Left lobe of liver (tissue), 2 donors: ENCODE results near the gene C12orf60. TPM values are rescaled to one million over a fixed set of nuclear protein-coding genes. Genes with fewer than 3 reads are reported as not detected.

Experiments
- ATAC-seq: fragments of 200-7000 bp; cut with Tn5 transposase; one replicate; pipeline ENCODE4 v1.9.1; 2020; ENCODE audit warnings: mild to moderate bottlenecking, moderate library complexity
- DNase-seq: peaks from one replicate; pipeline ENCODE4 v3.0.0-alpha.2; 2020; ENCODE audit warnings: low spot score
- total RNA-seq: library from RNA; stranded (reverse); gene quantifications from one replicate; pipeline ENCODE4 v1.2.1, GENCODE V29; 2021
- donor health status: DM: no; HTN: no; CAD: no; lungs with moderate emphysema.
- donor health status: DM: no; HTN: yes; CAD: no.

The C12orf60 gene
- total RNA-seq, 1 donor from 2014 or later: 0.33 TPM

GRCh38 chr12:14776236-14776961 lies 27.1 kb upstream of the C12orf60 start:
- DNase-seq: no peak
- no peak for ATAC-seq

- ATAC-seq: no peak
- DNase-seq: no peak
Observed at GRCh38 chr12:14777271-14777670, 26.2 kb upstream of the C12orf60 start.

GRCh38 chr12:14779834-14780233 lies 23.6 kb upstream of the C12orf60 start:
- DNase-seq: no peak

GRCh38 chr12:14780859-14781258 lies 22.6 kb upstream of the C12orf60 start:
- ATAC-seq: no peak
- no peak for DNase-seq

More at GRCh38 chr12:14779834-14780233, 23.6 kb upstream of the C12orf60 start:
- no peak for ATAC-seq

GRCh38 chr12:14781563-14781962 lies 21.9 kb upstream of the C12orf60 start:
- ATAC-seq (no peak), DNase-seq (no peak)

GRCh38 chr12:14782756-14783155 lies 20.7 kb upstream of the C12orf60 start:
- ATAC-seq: no peak

GRCh38 chr12:14784471-14784870 lies 19.0 kb upstream of the C12orf60 start:
- ATAC-seq: no peak

More at GRCh38 chr12:14782756-14783155, 20.7 kb upstream of the C12orf60 start:
- no peak for DNase-seq

GRCh38 chr12:14785568-14785967 lies 17.9 kb upstream of the C12orf60 start:
- ATAC-seq (no peak), DNase-seq (no peak)

More at GRCh38 chr12:14784471-14784870, 19.0 kb upstream of the C12orf60 start:
- no peak for DNase-seq

GRCh38 chr12:14795028-14795448 lies 8.4 kb upstream of the C12orf60 start:
- DNase-seq (no peak), ATAC-seq (no peak)

- ATAC-seq (no peak), DNase-seq (no peak)
Observed at GRCh38 chr12:14802247-14802646, 1.2 kb upstream of the C12orf60 start.

- DNase-seq: no peak
- no peak for ATAC-seq
Observed at GRCh38 chr12:14802721-14803010, 804 bp upstream of the C12orf60 start.

- DNase-seq (no peak), ATAC-seq (peak; percentile 29)
Observed at GRCh38 chr12:14803830-14804160, 325 bp downstream of the C12orf60 start.

- DNase-seq: no peak
Observed at GRCh38 chr12:14810167-14810952, 6.9 kb downstream of the C12orf60 start.

GRCh38 chr12:14810953-14811483 lies 7.5 kb downstream of the C12orf60 start:
- DNase-seq (peak; percentile 59), ATAC-seq (peak; percentile 97)

More at GRCh38 chr12:14810167-14810952, 6.9 kb downstream of the C12orf60 start:
- peak; percentile 64 for ATAC-seq

GRCh38 chr12:14811486-14811885 lies 8.0 kb downstream of the C12orf60 start:
- DNase-seq (no peak), ATAC-seq (no peak)

GRCh38 chr12:14814014-14814413 lies 10.5 kb downstream of the C12orf60 start, which contains the start of gene SMCO3:
TSS of gene SMCO3 (minus strand) at chr12:14814182. CDS start at chr12:14806680, 7,502 bp downstream.
- no peak for DNase-seq

GRCh38 chr12:14824012-14824634 lies 20.7 kb downstream of the C12orf60 start:
- DNase-seq (no peak), ATAC-seq (no peak)

More at GRCh38 chr12:14814014-14814413, 10.5 kb downstream of the C12orf60 start, which contains the start of gene SMCO3:
- no peak for ATAC-seq

- ATAC-seq (no peak), DNase-seq (no peak)
Observed at GRCh38 chr12:14825256-14825655, 21.8 kb downstream of the C12orf60 start.

GRCh38 chr12:14826491-14826890 lies 23.0 kb downstream of the C12orf60 start:
- ATAC-seq: no peak
- no peak for DNase-seq

- no peak for ATAC-seq
- no peak for DNase-seq
Observed at GRCh38 chr12:14827043-14827442, 23.6 kb downstream of the C12orf60 start.

- no peak for ATAC-seq
Observed at GRCh38 chr12:14828892-14829291, 25.4 kb downstream of the C12orf60 start.

More at GRCh38 chr12:14828892-14829291, 25.4 kb downstream of the C12orf60 start:
- no peak for DNase-seq
